Effector memory CD8-positive, alpha-beta T cell (primary cell): Measurements from ENCODE around the gene REELD1.
A peak's percentile ranks its signal among the peaks of the same experiment; 100 is the strongest.

Experiments
- ATAC-seq: fragments of 150-1000 bp; cut with Tn5 transposase; replicated peaks from 2 replicates; pipeline ENCODE4 v1.10.0; 2021; ENCODE audit warnings: mild to moderate bottlenecking, moderate library complexity
- DNase-seq, 3 experiments: peaks; one replicate each; pipeline ENCODE4 v3.0.0; 2021
- H3K27ac Mint-ChIP-seq, 2 donors: one replicate each; pipeline ENCODE4 v1.8.0; 2022; ENCODE audit warnings: mild to moderate bottlenecking in 2 of 2, mixed read lengths in 2 of 2, moderate library complexity in 2 of 2
- H3K27me3 Mint-ChIP-seq, 2 donors: one replicate each; pipeline ENCODE4 v1.8.0; 2022; ENCODE audit warnings: mixed read lengths in 2 of 2
- H3K36me3 Mint-ChIP-seq: one replicate; pipeline ENCODE4 v1.8.0; 2022; ENCODE audit warnings: mild to moderate bottlenecking, moderate library complexity, mixed read lengths; ENCODE audit not compliant: insufficient read depth
- H3K4me1 Mint-ChIP-seq, 2 donors: one replicate each; pipeline ENCODE4 v1.8.0; 2022; ENCODE audit warnings: low read depth in 2 of 2, mixed read lengths in 2 of 2
- H3K4me3 Mint-ChIP-seq, 2 donors: one replicate each; pipeline ENCODE4 v1.8.0; 2022; ENCODE audit warnings: mild to moderate bottlenecking in 2 of 2, mixed read lengths in 2 of 2, moderate library complexity in 2 of 2
- H3K9me3 Mint-ChIP-seq, 2 donors: one replicate each; pipeline ENCODE4 v1.8.0; 2022; ENCODE audit warnings: mixed read lengths in 2 of 2

REELD1 gene

GRCh38 chr4:146237092-146237491, 22.8 kb downstream of the REELD1 start:
- no peaks in the 10 kb centered on the region for H3K4me1 Mint-ChIP-seq
- no peaks in the 10 kb centered on the region for H3K36me3 Mint-ChIP-seq
- ATAC-seq (no peak), DNase-seq (no peak)
- peaks cover 17 to 30% of the 10 kb centered on the region in 2 donors for H3K27me3 Mint-ChIP-seq
- no peak overlapping the region for H3K4me3 Mint-ChIP-seq
- no peak overlapping the region for H3K27ac Mint-ChIP-seq
- no peaks in the 10 kb centered on the region for H3K9me3 Mint-ChIP-seq

GRCh38 chr4:146238107-146238506, 23.8 kb downstream of the REELD1 start:
- ATAC-seq (no peak), DNase-seq (no peak)
- H3K4me1 Mint-ChIP-seq, result peaks cover 0 to 1% of the 10 kb centered on the region in 2 donors
- H3K27me3 Mint-ChIP-seq, result peaks cover 17 to 24% of the 10 kb centered on the region in 2 donors
- no peaks in the 10 kb centered on the region for H3K9me3 Mint-ChIP-seq
- H3K4me3 Mint-ChIP-seq, result no peak overlapping the region
- no peak overlapping the region for H3K27ac Mint-ChIP-seq
- no peaks in the 10 kb centered on the region for H3K36me3 Mint-ChIP-seq

GRCh38 chr4:146243141-146243882, 29.0 kb downstream of the REELD1 start:
- no peak overlapping the region for H3K27ac Mint-ChIP-seq
- H3K4me1 Mint-ChIP-seq, result peaks cover 0 to 8% of the 10 kb centered on the region in 2 donors
- peak; percentile 67 for ATAC-seq

GRCh38 chr4:146243883-146244277, 29.5 kb downstream of the REELD1 start:
- H3K4me1 Mint-ChIP-seq, result peaks cover 0 to 8% of the 10 kb centered on the region in 2 donors
- no peak for ATAC-seq
- no peak for DNase-seq
- no peaks in the 10 kb centered on the region for H3K36me3 Mint-ChIP-seq
- H3K27ac Mint-ChIP-seq, result no peak overlapping the region
- H3K27me3 Mint-ChIP-seq, result peaks cover 0 to 16% of the 10 kb centered on the region in 2 donors
- no peaks in the 10 kb centered on the region for H3K9me3 Mint-ChIP-seq
- peak overlapping the region; percentile 47 to 62 for H3K4me3 Mint-ChIP-seq

More at GRCh38 chr4:146243141-146243882, 29.0 kb downstream of the REELD1 start:
- no peaks in the 10 kb centered on the region for H3K9me3 Mint-ChIP-seq
- no peaks in the 10 kb centered on the region for H3K36me3 Mint-ChIP-seq
- H3K4me3 Mint-ChIP-seq, result peak overlapping the region; percentile 47 to 62
- DNase-seq, result peak; percentile 14 to 25 (median 16)
- H3K27me3 Mint-ChIP-seq, result peaks cover 0 to 16% of the 10 kb centered on the region in 2 donors

- no peak for DNase-seq
- Mint-ChIP-seq H3K27ac (no peak overlapping the region), H3K9me3 (no peaks in the 10 kb centered on the region), H3K4me3 (peak overlapping the region in 1 of 2 donors; percentile 62), H3K27me3 (peaks cover 0 to 16% of the 10 kb centered on the region in 2 donors), H3K4me1 (peaks cover 0 to 8% of the 10 kb centered on the region in 2 donors), H3K36me3 (no peaks in the 10 kb centered on the region)
- no peak for ATAC-seq
Observed at GRCh38 chr4:146244496-146244895, 30.2 kb downstream of the REELD1 start.

- H3K36me3 Mint-ChIP-seq, result no peaks in the 10 kb centered on the region
- ATAC-seq, result no peak
- H3K4me1 Mint-ChIP-seq, result peaks cover 0 to 8% of the 10 kb centered on the region in 2 donors
- peaks cover 0 to 16% of the 10 kb centered on the region in 2 donors for H3K27me3 Mint-ChIP-seq
- H3K4me3 Mint-ChIP-seq, result no peak overlapping the region
- DNase-seq, result no peak
- H3K9me3 Mint-ChIP-seq, result no peaks in the 10 kb centered on the region
- no peak overlapping the region for H3K27ac Mint-ChIP-seq
Observed at GRCh38 chr4:146245246-146245645, 30.9 kb downstream of the REELD1 start.

- ATAC-seq, result no peak
- H3K36me3 Mint-ChIP-seq, result no peaks in the 10 kb centered on the region
- no peak for DNase-seq
- H3K4me1 Mint-ChIP-seq, result peaks cover 0 to 8% of the 10 kb centered on the region in 2 donors
- peaks cover 0 to 16% of the 10 kb centered on the region in 2 donors for H3K27me3 Mint-ChIP-seq
- H3K4me3 Mint-ChIP-seq, result no peak overlapping the region
- no peaks in the 10 kb centered on the region for H3K9me3 Mint-ChIP-seq
- H3K27ac Mint-ChIP-seq, result no peak overlapping the region
Observed at GRCh38 chr4:146245850-146246249, 31.5 kb downstream of the REELD1 start.

GRCh38 chr4:146246381-146246780, 32.0 kb downstream of the REELD1 start:
- DNase-seq (no peak), ATAC-seq (no peak)
- peaks cover 0 to 8% of the 10 kb centered on the region in 2 donors for H3K4me1 Mint-ChIP-seq
- H3K9me3 Mint-ChIP-seq, result no peaks in the 10 kb centered on the region
- no peak overlapping the region for H3K4me3 Mint-ChIP-seq
- H3K27ac Mint-ChIP-seq, result no peak overlapping the region
- H3K36me3 Mint-ChIP-seq, result no peaks in the 10 kb centered on the region
- H3K27me3 Mint-ChIP-seq, result peaks cover 0 to 16% of the 10 kb centered on the region in 2 donors

- H3K36me3 Mint-ChIP-seq, result no peaks in the 10 kb centered on the region
- peaks cover 0 to 16% of the 10 kb centered on the region in 2 donors for H3K27me3 Mint-ChIP-seq
- peaks cover 0 to 8% of the 10 kb centered on the region in 2 donors for H3K4me1 Mint-ChIP-seq
- DNase-seq, result no peak
- no peak overlapping the region for H3K27ac Mint-ChIP-seq
- ATAC-seq, result no peak
- H3K9me3 Mint-ChIP-seq, result no peaks in the 10 kb centered on the region
- no peak overlapping the region for H3K4me3 Mint-ChIP-seq
Observed at GRCh38 chr4:146247356-146247755, 33.0 kb downstream of the REELD1 start.

GRCh38 chr4:146252969-146253611, 38.8 kb downstream of the REELD1 start:
- H3K36me3 Mint-ChIP-seq, result no peaks in the 10 kb centered on the region
- H3K27ac Mint-ChIP-seq, result no peak overlapping the region
- H3K4me3 Mint-ChIP-seq, result no peak overlapping the region
- H3K9me3 Mint-ChIP-seq, result no peaks in the 10 kb centered on the region
- DNase-seq, result no peak
- H3K27me3 Mint-ChIP-seq, result no peaks in the 10 kb centered on the region
- H3K4me1 Mint-ChIP-seq, result no peaks in the 10 kb centered on the region
- no peak for ATAC-seq

GRCh38 chr4:146255463-146255862, 41.1 kb downstream of the REELD1 start:
- Mint-ChIP-seq H3K27ac (no peak overlapping the region), H3K4me1 (no peaks in the 10 kb centered on the region), H3K36me3 (peaks cover 5% of the 10 kb centered on the region), H3K4me3 (no peak overlapping the region), H3K9me3 (no peaks in the 10 kb centered on the region), H3K27me3 (no peaks in the 10 kb centered on the region)
- no peak for ATAC-seq
- DNase-seq, result no peak

GRCh38 chr4:146255874-146256273, 41.5 kb downstream of the REELD1 start:
- ATAC-seq, result no peak
- H3K27me3 Mint-ChIP-seq, result no peaks in the 10 kb centered on the region

GRCh38 chr4:146256328-146256727, 42.0 kb downstream of the REELD1 start:
- H3K27me3 Mint-ChIP-seq, result no peaks in the 10 kb centered on the region
- no peak overlapping the region for H3K27ac Mint-ChIP-seq
- DNase-seq (no peak), ATAC-seq (no peak)
- peaks cover 5% of the 10 kb centered on the region for H3K36me3 Mint-ChIP-seq
- H3K4me1 Mint-ChIP-seq, result no peaks in the 10 kb centered on the region
- H3K9me3 Mint-ChIP-seq, result no peaks in the 10 kb centered on the region
- no peak overlapping the region for H3K4me3 Mint-ChIP-seq

More at GRCh38 chr4:146255874-146256273, 41.5 kb downstream of the REELD1 start:
- H3K4me3 Mint-ChIP-seq, result no peak overlapping the region
- H3K4me1 Mint-ChIP-seq, result no peaks in the 10 kb centered on the region
- no peaks in the 10 kb centered on the region for H3K9me3 Mint-ChIP-seq
- H3K27ac Mint-ChIP-seq, result no peak overlapping the region
- H3K36me3 Mint-ChIP-seq, result peaks cover 5% of the 10 kb centered on the region
- no peak for DNase-seq

GRCh38 chr4:146257511-146257910, 43.2 kb downstream of the REELD1 start:
- H3K4me3 Mint-ChIP-seq, result no peak overlapping the region
- peaks cover 5% of the 10 kb centered on the region for H3K36me3 Mint-ChIP-seq
- no peaks in the 10 kb centered on the region for H3K9me3 Mint-ChIP-seq
- H3K27ac Mint-ChIP-seq, result no peak overlapping the region
- H3K27me3 Mint-ChIP-seq, result no peaks in the 10 kb centered on the region
- DNase-seq (no peak), ATAC-seq (no peak)
- H3K4me1 Mint-ChIP-seq, result no peaks in the 10 kb centered on the region
